Suppressor macrophage treated with lipopolysaccharide for 1 hour (primary cell): ENCODE results near the gene SSPN.

Source experiments
- DNase-seq, 3 donors: peaks; one replicate each; pipeline ENCODE4 v3.0.0-alpha.2; 2020 to 2022

Gene SSPN

DNA sequence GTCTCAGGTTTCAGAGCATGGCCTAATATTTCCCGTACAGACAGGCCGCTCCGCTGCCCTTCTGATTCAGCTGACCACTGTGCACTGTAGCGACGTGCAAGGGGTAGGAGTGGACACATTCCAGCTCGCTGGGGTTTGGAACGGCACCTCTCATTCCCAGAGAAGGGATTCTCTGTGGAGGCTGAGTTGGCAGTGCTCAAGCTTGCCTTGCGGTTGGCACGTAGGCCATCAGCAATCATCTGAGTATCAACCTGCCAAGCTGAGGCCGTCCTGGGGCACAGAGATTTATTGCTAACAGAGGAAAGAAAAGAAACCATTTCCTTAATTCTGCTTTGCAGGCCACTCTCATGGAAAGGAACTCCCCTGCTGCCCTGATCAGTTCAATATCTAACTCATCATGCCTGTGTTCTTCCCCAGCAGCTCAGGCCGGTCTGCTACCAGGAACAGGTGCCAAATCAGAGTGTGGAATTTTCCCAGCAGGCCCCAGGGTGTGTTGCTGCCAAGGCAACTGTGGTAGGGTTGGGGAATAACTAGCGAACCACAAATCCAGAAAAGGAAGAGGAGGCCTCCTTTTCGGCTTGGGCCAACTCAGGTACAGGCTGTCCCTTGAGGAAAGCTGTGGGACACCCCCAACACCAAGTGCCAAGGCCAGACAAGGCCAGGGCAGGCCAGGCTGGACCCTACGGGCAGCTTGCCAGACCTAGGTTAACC lies 92.5 kb downstream of the SSPN start:
- DNase-seq: no peak

DNA sequence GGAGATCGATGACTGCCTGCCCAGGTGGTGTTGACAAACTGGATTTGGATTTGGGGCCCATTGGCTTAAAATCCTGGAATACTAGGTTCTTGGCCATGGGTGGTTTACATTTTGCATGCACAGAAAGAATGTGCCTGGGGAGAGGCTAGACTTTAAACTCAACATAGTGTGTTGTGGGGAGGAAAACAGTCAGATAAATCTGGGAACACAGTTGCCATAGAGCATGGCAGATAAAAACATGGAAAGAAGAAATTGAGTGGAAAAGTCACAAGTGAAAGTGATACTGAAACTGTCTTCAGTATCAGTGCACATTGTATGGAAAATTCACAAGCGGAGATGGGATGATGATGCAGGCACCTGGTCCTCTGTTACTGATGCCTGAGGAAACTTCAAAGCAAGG lies 95.2 kb downstream of the SSPN start:
- no peak for DNase-seq

DNA sequence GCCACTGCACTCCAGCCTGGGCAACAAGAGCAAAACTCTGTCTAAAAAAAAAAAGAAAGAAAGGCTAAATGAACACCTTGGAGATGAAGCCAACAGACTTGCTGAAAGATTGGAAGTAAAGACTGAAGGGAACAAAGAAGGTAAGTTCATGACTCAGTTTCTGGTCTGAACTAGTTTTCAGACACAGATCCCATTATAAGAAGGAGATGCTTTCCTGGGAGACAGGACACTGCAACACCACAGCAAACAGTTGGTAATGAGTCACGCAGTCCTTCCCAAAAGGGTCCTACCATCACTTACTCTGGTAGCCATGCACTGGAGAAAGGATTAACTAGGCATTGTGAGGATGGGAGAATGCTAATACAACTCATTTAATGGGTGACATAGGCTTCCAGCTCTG lies 97.2 kb downstream of the SSPN start:
- no peak for DNase-seq

DNA sequence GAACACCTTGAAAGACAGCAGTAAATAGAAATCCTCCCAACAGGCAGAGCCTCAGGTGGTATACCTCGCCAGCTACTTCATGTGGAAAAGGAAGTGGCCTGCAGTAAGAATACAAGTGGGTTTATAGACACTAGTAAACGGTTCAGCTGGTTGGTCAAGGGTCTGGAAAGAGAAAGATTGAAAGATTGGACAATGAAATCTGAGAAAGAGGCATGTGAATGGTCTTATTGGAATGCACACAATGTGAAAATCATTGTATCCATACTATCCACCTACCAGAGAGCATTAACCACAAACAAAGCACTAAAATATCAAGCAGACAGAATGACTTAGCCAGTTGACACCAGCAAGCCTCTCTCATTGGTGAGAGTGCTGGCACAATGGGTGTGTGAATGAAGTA lies 98.2 kb downstream of the SSPN start:
- no peak for DNase-seq

DNA sequence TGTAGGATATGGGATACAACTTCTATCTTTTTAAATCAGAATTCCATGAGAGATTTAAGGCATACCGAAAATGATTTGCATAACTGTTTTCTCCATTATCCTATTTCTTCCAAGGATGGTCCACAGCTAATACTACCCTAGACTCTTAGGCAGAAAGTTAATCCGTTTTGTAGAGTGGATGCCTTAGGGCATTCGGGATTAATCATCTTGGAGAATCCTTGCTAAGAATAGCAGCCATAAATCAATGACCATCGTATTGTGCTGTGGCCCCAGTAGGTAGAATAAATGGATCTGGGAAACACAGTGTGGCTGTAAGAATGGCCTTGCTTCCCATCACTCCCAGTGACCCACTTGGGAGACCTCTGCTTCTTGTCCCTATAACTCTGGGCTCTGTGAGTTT lies 99.6 kb downstream of the SSPN start:
- no peak for DNase-seq

DNA sequence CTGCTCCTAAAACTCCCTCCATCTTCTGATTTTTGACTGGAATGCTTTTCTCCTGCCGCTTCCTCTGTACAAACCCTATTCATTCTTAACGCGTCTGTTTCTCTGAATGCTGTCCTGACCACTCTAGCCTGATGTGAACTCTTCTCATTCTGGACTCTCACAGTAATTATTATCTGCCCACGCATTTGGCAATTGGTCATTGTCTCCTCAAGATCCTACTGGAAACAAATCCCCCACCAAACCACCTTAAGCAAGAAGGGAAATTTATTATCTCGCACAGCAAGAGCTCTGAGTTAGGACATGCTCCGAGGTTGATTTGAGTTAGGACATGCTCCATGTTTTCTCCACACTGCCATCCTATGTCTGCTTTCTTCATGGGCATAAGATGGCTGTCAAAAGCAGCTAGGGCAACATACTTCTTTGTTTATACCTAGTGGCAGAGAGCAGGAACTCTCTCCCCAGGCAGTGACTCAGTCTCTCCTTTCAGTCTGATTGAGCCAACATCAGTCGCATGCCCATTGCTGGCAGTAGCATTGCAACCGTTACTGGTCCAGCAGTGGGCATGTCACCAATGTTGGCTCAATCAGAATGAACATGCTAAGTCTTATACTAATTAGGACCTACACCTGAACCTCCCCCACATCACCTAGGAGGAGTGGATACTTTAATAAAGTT lies 102.2 kb downstream of the SSPN start:
- peak; percentile 60 to 77 (median 62) for DNase-seq

DNA sequence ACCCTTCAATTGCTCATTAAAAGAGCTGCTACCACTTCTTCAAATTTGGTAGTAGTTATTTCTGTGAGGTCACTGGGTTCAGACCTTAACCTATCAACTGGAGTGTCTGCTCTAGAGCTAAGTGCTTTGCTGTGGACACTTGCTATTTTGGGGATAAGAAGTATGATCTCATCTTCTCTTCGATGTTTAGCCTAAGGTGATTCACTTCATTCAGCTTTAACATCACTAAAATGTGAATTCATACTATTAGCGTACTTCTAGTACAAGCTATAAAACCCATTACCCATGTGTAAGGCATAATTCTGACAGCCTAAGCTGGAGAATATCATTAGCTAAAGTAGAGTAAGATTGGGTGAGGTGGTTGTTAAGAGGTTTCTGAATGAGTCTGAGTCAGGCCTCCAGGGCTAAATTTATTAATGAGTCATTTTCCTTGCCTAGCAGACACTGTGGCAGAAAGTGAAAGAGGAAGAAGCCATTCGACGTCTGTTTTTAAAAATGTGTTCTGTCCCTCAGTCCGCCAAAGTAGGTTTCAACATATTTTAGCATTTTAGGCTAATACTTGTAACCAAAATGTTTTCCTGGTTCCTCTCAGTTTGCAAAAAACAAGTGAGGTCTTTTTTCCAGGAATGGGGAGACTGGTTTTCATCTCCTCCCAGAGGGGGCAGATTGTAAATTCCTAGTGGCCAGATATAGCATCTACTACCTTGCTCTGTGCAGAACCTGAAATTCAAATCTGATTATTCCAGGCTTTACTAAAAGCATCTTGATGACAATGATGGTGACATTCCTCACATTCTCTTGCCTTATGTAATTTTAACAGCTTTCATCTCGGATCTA lies 103.6 kb downstream of the SSPN start:
- DNase-seq: peak; percentile 83 to 96 (median 93)

DNA sequence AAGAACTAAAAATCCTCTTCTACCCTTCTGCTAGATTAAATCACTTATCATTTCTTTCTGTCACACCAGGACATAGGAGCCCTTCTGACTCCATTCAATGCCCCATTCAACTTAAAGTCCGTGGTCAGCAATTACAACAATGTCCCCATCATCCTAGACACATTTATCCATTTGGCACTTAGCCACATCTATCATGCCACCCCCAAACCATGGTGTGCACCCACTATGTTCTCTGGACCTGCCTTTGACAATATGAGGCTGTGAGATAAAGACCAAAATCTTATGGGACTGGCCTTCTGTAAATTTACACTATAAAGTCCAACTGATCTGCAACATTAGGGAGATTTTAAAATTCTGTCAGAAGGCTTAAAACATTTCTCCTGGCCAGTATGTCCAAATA lies 104.4 kb downstream of the SSPN start:
- DNase-seq: no peak
